Gastrocnemius medialis (tissue), 4 donors: ENCODE data around the gene TRIM37. TPM values are rescaled to one million over a fixed set of nuclear protein-coding genes. Genes with fewer than 3 reads are reported as not detected.
"Not testable (repeated sequence)": the region's sequence is repeated elsewhere in the genome, so short reads cannot be mapped to it uniquely, and the experiment has no call there.

Experiments used
- ATAC-seq, 2 donors: fragments of 150-250 bp; one replicate each; pipeline ENCODE4 v1.9.1; 2016
- DNase-seq, 2 donors: peaks; one replicate each; pipeline ENCODE4 v3.0.0-alpha.2; 2019
- H3K27ac ChIP-seq, 4 donors: fragments of 200-600 bp; sonication (generic); 1 replicate in 1 of 4; 2 replicates in 3 of 4; pipeline ENCODE4 v1.5.1; 2016 to 2018; ENCODE audit warnings: mild to moderate bottlenecking in 2 of 4, moderate library complexity in 1 of 4
- H3K27me3 ChIP-seq, 3 donors: fragments of 200-600 bp; sonication (generic) in 2 of 3; 1 replicate in 1 of 3; 2 replicates in 2 of 3; pipeline versions ENCODE4 v1.5.1 to v1.6.0; 2016 to 2019; ENCODE audit warnings: mild to moderate bottlenecking in 1 of 3, moderate library complexity in 1 of 3
- H3K36me3 ChIP-seq, 2 donors: fragments of 200-600 bp; sonication (generic) in 1 of 2; one replicate each; pipeline ENCODE4 v1.5.1; 2017 to 2018
- H3K4me1 ChIP-seq, 2 donors: fragments of 200-600 bp; sonication (generic) in 1 of 2; one replicate each; pipeline ENCODE4 v1.5.1; 2016 to 2017; ENCODE audit warnings: mild to moderate bottlenecking in 2 of 2
- H3K4me3 ChIP-seq, 4 donors: fragments of 200-600 bp; sonication (generic) in 3 of 4; 1 replicate in 1 of 4; 2 replicates in 3 of 4; pipeline ENCODE4 v1.5.1; 2016 to 2019; ENCODE audit warnings: mild to moderate bottlenecking in 2 of 4
- H3K9me3 ChIP-seq, 3 donors: fragments of 200-600 bp; sonication (generic) in 2 of 3; 1 replicate in 1 of 3; 2 replicates in 2 of 3; pipeline ENCODE4 v1.5.1; 2016 to 2019
- POLR2A ChIP-seq, 2 donors: fragments of 450-650 bp; IDR thresholded peaks; one replicate each; pipeline ENCODE4 v1.6.1; 2017; ENCODE audit warnings: antibody characterized with exemption in 2 of 2, mild to moderate bottlenecking in 2 of 2, moderate library complexity in 2 of 2
- in situ Hi-C, 4 donors: fragments of 200-750 bp; cut with MboI; loops; one replicate each; pipeline versions ENCODE4 v1.15.0 to v1.8.0; 2017; ENCODE audit warnings: low sequenced_read_pairs in 4 of 4
- intact Hi-C: fragments of 100-400 bp; cut with DNase I; formaldehyde crosslinking; loops from one replicate; pipeline ENCODE4 v1.15.1; 2023; ENCODE audit warnings: low total_unique reads
- total RNA-seq, 4 donors: library from RNA; depleted of rRNA; stranded (reverse); fragments of >200 nt; gene quantifications; one replicate each; pipeline versions ENCODE4 v1.1.0 to v1.2.3, GENCODE V29; 2016
- TF ChIP-seq, protein P1 (sequence below), 5 experiments: fragments of 450-650 bp in 3 of 5; fragments of 200-600 bp in 2 of 5; sonication (generic) in 2 of 5; IDR thresholded peaks in 4 of 5; conservative IDR thresholded peaks in 1 of 5; 1 replicate in 4 of 5; 2 replicates in 1 of 5; pipeline ENCODE4 v1.5.1; 2016 to 2019; ENCODE audit warnings: antibody characterized with exemption in 5 of 5, mild to moderate bottlenecking in 3 of 5, moderate library complexity in 3 of 5

The TRIM37 gene
- total RNA-seq, 4 donors from 2014 or later, result 16.1 to 17.5 (median 16.3) TPM

DNA sequence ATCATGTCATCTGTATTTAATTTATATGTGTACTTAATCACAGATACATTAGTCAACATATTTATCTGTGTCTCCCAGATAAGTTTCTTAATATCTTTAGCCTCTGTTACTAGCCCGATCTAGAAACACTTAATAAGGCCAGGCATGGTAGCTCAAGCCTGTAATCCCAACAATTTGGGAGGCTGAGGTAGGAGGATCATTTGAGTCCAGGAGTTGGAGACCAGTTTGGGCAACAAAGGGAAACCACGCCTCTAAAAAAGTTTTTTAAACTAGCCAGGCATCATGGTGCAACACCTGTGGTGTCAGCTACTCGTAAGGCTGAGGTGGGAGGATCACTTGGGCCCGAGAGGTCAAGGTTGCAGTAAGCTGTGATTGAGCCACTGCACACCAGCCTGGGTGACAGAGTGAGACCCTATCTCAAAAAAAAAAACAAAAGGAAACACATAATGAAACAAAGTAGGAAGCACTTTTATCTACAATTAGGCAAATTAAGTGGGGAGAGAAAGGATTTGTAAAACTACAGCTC, 39.0 kb upstream of the TRIM37 start:
- Histone ChIP-seq H3K9me3 (no peaks in the 10 kb centered on the region), H3K4me3 (no peak overlapping the region), H3K36me3 (no peaks in the 10 kb centered on the region), H3K4me1 (no peaks in the 10 kb centered on the region), H3K27ac (no peak overlapping the region), H3K27me3 (no peaks in the 10 kb centered on the region)
- in situ Hi-C loops, result no loop called here
- intact Hi-C loops, result no loop called here
- no peak for ATAC-seq
- TF ChIP-seq POLR2A (IDR thresholded peaks at IDR 0.05), result no peak
- TF ChIP-seq, protein P1, sequence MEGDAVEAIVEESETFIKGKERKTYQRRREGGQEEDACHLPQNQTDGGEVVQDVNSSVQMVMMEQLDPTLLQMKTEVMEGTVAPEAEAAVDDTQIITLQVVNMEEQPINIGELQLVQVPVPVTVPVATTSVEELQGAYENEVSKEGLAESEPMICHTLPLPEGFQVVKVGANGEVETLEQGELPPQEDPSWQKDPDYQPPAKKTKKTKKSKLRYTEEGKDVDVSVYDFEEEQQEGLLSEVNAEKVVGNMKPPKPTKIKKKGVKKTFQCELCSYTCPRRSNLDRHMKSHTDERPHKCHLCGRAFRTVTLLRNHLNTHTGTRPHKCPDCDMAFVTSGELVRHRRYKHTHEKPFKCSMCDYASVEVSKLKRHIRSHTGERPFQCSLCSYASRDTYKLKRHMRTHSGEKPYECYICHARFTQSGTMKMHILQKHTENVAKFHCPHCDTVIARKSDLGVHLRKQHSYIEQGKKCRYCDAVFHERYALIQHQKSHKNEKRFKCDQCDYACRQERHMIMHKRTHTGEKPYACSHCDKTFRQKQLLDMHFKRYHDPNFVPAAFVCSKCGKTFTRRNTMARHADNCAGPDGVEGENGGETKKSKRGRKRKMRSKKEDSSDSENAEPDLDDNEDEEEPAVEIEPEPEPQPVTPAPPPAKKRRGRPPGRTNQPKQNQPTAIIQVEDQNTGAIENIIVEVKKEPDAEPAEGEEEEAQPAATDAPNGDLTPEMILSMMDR (IDR thresholded peaks at IDR 0.05 in 4 of 5, conservative IDR thresholded peaks at IDR 0.05 in 1 of 5), result no peak
- no peak for DNase-seq

DNA sequence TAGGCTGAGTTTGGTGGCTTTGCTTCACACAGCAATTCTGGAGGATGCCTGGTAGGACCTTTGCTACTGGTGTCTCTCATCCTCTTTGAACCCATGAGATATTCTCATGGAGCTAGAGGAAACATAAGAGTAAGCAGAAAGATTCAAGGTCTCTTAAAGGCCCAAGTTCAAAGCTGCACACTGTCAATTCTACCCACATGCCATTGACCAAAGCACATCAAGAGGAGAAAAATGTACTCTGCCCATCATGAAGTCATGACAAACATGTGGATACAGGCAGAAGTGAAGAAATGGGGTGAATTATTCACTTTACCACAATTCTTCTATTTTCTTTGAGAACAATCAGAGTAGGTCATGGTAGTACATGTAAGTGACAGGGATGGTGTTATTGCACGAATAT, 35.2 kb upstream of the TRIM37 start:
- DNase-seq (no peak), ATAC-seq (no peak)
- H3K9me3 ChIP-seq, result no peaks in the 10 kb centered on the region
- intact Hi-C loops (no loop called here), in situ Hi-C loops (no loop called here)
- no peak overlapping the region for H3K27ac ChIP-seq
- H3K4me1 ChIP-seq, result no peaks in the 10 kb centered on the region
- no peak for TF ChIP-seq POLR2A (IDR thresholded peaks at IDR 0.05)
- H3K36me3 ChIP-seq, result no peaks in the 10 kb centered on the region
- H3K4me3 ChIP-seq, result no peak overlapping the region
- H3K27me3 ChIP-seq, result no peaks in the 10 kb centered on the region

- no peaks in the 10 kb centered on the region for H3K36me3 ChIP-seq
- no peak overlapping the region for H3K4me3 ChIP-seq
- H3K27ac ChIP-seq, result no peak overlapping the region
- DNase-seq (no peak), ATAC-seq (no peak)
- TF ChIP-seq POLR2A (IDR thresholded peaks at IDR 0.05), result no peak
- TF ChIP-seq, protein P1 (IDR thresholded peaks at IDR 0.05 in 4 of 5, conservative IDR thresholded peaks at IDR 0.05 in 1 of 5), result no peak
- no peaks in the 10 kb centered on the region for H3K27me3 ChIP-seq
- intact Hi-C loops, result no loop called here
- no peaks in the 10 kb centered on the region for H3K9me3 ChIP-seq
- in situ Hi-C loops, result no loop called here
- no peaks in the 10 kb centered on the region for H3K4me1 ChIP-seq
Observed at GRCh38 chr17:59139939-59140338, 33.3 kb upstream of the TRIM37 start.

DNA sequence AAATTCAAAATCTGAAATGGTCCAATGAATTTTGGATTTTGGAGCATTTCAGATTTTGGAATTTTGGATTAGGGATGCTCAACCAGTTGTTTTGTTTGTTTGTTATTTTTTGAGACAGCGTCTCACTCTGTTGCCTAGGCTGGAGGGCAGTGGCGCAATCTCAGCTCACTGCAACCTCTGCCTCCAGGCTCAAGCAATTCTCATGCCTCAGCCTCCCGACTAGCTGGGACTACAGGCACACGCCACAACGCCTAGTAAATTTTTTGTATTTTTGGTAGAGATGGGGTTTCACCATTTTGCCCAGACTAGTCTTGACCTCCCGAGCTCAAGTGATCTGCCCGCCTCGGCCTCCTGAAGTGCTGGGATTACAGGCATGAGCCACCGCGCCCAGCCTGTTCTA, 31.7 kb upstream of the TRIM37 start:
- H3K4me1 ChIP-seq, H3K36me3 ChIP-seq, intact Hi-C loops, DNase-seq, H3K9me3 ChIP-seq, in situ Hi-C loops, H3K27me3 ChIP-seq, ATAC-seq, H3K27ac ChIP-seq, H3K4me3 ChIP-seq: not testable (repeated sequence)

- DNase-seq (no peak), ATAC-seq (no peak)
- Histone ChIP-seq H3K27ac (no peak overlapping the region), H3K36me3 (no peaks in the 10 kb centered on the region), H3K4me1 (no peaks in the 10 kb centered on the region), H3K9me3 (no peaks in the 10 kb centered on the region), H3K27me3 (no peaks in the 10 kb centered on the region), H3K4me3 (no peak overlapping the region)
- in situ Hi-C loops, result no loop called here
- intact Hi-C loops, result no loop called here
- TF ChIP-seq, protein P1 (IDR thresholded peaks at IDR 0.05 in 4 of 5, conservative IDR thresholded peaks at IDR 0.05 in 1 of 5), result no peak
- TF ChIP-seq POLR2A (IDR thresholded peaks at IDR 0.05), result no peak
Observed at GRCh38 chr17:59131131-59131530, 24.5 kb upstream of the TRIM37 start.

GRCh38 chr17:59129814-59130213, 23.1 kb upstream of the TRIM37 start:
- in situ Hi-C loops (no loop called here), intact Hi-C loops (no loop called here)
- no peak overlapping the region for H3K27ac ChIP-seq
- TF ChIP-seq, protein P1 (IDR thresholded peaks at IDR 0.05 in 4 of 5, conservative IDR thresholded peaks at IDR 0.05 in 1 of 5), result no peak
- no peak for TF ChIP-seq POLR2A (IDR thresholded peaks at IDR 0.05)
- H3K4me1 ChIP-seq, result no peaks in the 10 kb centered on the region
- no peaks in the 10 kb centered on the region for H3K9me3 ChIP-seq
- ATAC-seq, result no peak
- no peak for DNase-seq
- no peaks in the 10 kb centered on the region for H3K36me3 ChIP-seq
- no peak overlapping the region for H3K4me3 ChIP-seq
- H3K27me3 ChIP-seq, result no peaks in the 10 kb centered on the region
